AG10803 (cell line): Measurements from ENCODE around the gene SOCS1.
"Not testable (repeated sequence)": the region's sequence is repeated elsewhere in the genome, so short reads cannot be mapped to it uniquely, and the experiment has no call there.

ENCODE experiments used
- DNase-seq: peaks from one replicate; pipeline ENCODE4 v3.0.0; 2010; ENCODE audit warnings: low read depth
- H3K4me3 ChIP-seq: 2 replicates; pipeline ENCODE4 v1.5.1; 2011; ENCODE audit warnings: mild to moderate bottlenecking, low read length, control low read depth
- CTCF ChIP-seq: conservative IDR thresholded peaks from 2 replicates; pipeline ENCODE4 v1.5.1; 2011; ENCODE audit warnings: mild to moderate bottlenecking, low read length, control low read depth, inconsistent platforms

SOCS1 gene

GRCh38 chr16:11255737-11256660 is at the start of gene SOCS1:
Gene SOCS1 (minus strand): TSS chr16:11256204. CDS start chr16:11255478, 726 bp downstream.
- peak; percentile 43 for TF ChIP-seq CTCF
- DNase-seq: peak; percentile 80

GRCh38 chr16:11303405-11304138 is 47.6 kb upstream of the SOCS1 start:
- no peak for DNase-seq
- H3K4me3 ChIP-seq: no peak overlapping the region
- no peak for TF ChIP-seq CTCF

More at GRCh38 chr16:11255737-11256660, at the start of gene SOCS1:
- H3K4me3 ChIP-seq: peak within 1 kb of the TSS; percentile 77

- TF ChIP-seq CTCF: no peak
- H3K4me3 ChIP-seq: no peak overlapping the region
- no peak for DNase-seq
These were observed 47.0 kb upstream of the SOCS1 start for GRCh38 chr16:11302977-11303376.

- DNase-seq: no peak
- TF ChIP-seq CTCF: no peak
- H3K4me3 ChIP-seq: no peak overlapping the region
These were observed 45.9 kb upstream of the SOCS1 start for GRCh38 chr16:11301645-11302501.

GRCh38 chr16:11300560-11300892 is 44.5 kb upstream of the SOCS1 start:
- TF ChIP-seq CTCF: no peak
- no peak overlapping the region for H3K4me3 ChIP-seq
- DNase-seq: no peak

- TF ChIP-seq CTCF: no peak
- DNase-seq: no peak
- no peak overlapping the region for H3K4me3 ChIP-seq
These were observed 44.0 kb upstream of the SOCS1 start for GRCh38 chr16:11299865-11300559.

GRCh38 chr16:11298950-11299547 is 43.0 kb upstream of the SOCS1 start:
- not testable (repeated sequence) for DNase-seq, H3K4me3 ChIP-seq
